IMR-90 (cell line): ENCODE measurements around the gene GRK5. TPM values are rescaled to one million over a fixed set of nuclear protein-coding genes. Genes with fewer than 3 reads are reported as not detected.

Source experiments
- ATAC-seq: fragments of 200-7000 bp; cut with Tn5 transposase; 2 replicates; pipeline ENCODE4 v1.9.1; 2020; ENCODE audit warnings: low read depth, mild to moderate bottlenecking, moderate library complexity
- BruUV-seq: library from RNA; stranded (reverse); fragments of 400-500 nt; replicated peaks from 2 replicates; lab custom pipeline; 2021; lab: Mats Ljungman, UMichigan
- CTCF ChIA-PET: fragments of 300-600 bp; formaldehyde crosslinking; extraction: SDS; loops from one replicate; lab custom pipeline; 2021; ENCODE audit warnings: antibody characterized with exemption; lab: Yijun Ruan, JAX
- POLR2A ChIA-PET: fragments of 300-600 bp; sonication (Branson Sonifier 250); formaldehyde crosslinking; loops from one replicate; lab custom pipeline; 2022; ENCODE audit warnings: antibody characterized with exemption; ENCODE audit not compliant: unreplicated experiment; lab: Charles Lee
- DNase-seq: peaks from one replicate; pipeline ENCODE4 v3.0.0; 2013
- H2AFZ ChIP-seq: replicated peaks from 2 replicates; pipeline ENCODE3; 2013; ENCODE audit warnings: low read length, mild to moderate bottlenecking; ENCODE audit not compliant: poor library complexity
- H2AK5ac ChIP-seq: 2 replicates; pipeline ENCODE4 v1.6.1; 2013; ENCODE audit warnings: low read depth, low read length, inconsistent platforms
- H2AK9ac ChIP-seq: replicated peaks from 2 replicates; pipeline ENCODE3; 2013; ENCODE audit warnings: mild to moderate bottlenecking, low read depth, low read length, moderate library complexity; ENCODE audit not compliant: poor library complexity
- H2BK120ac ChIP-seq: 2 replicates; pipeline ENCODE4 v1.6.1; 2013; ENCODE audit warnings: low read depth, low read length, inconsistent platforms
- H2BK15ac ChIP-seq: 3 replicates; pipeline ENCODE4 v1.6.1; 2013; ENCODE audit warnings: low read depth, low read length, inconsistent platforms
- H2BK20ac ChIP-seq: 2 replicates; pipeline ENCODE4 v1.6.1; 2013; ENCODE audit warnings: low read depth, mild to moderate bottlenecking, inconsistent platforms, low read length, moderate library complexity
- H2BK5ac ChIP-seq: 2 replicates; pipeline ENCODE4 v1.6.1; 2013; ENCODE audit warnings: mild to moderate bottlenecking, low read depth, low read length, inconsistent platforms; ENCODE audit not compliant: poor library complexity, severe bottlenecking
- H3K14ac ChIP-seq: replicated peaks from 2 replicates; pipeline ENCODE4 v1.6.1; 2013; ENCODE audit warnings: low read depth, low read length, inconsistent platforms
- H3K18ac ChIP-seq: 2 replicates; pipeline ENCODE4 v1.6.1; 2013; ENCODE audit warnings: low read depth, low read length, control low read depth
- H3K23ac ChIP-seq: 2 replicates; pipeline ENCODE4 v1.6.1; 2013; ENCODE audit warnings: low read depth, low read length, inconsistent platforms
- H3K27ac ChIP-seq: 2 replicates; pipeline ENCODE4 v1.5.1; 2013; ENCODE audit warnings: mild to moderate bottlenecking, control low read depth, low read length; ENCODE audit not compliant: insufficient read depth
- H3K27me3 ChIP-seq: 2 replicates; pipeline ENCODE4 v1.6.1; 2013; ENCODE audit warnings: low read length; ENCODE audit not compliant: control insufficient read depth, insufficient read depth
- H3K36me3 ChIP-seq: 2 replicates; pipeline ENCODE4 v1.6.1; 2013; ENCODE audit warnings: low read length, mixed read lengths; ENCODE audit not compliant: control insufficient read depth, insufficient read depth
- H3K4ac ChIP-seq: 2 replicates; pipeline ENCODE4 v1.6.1; 2013; ENCODE audit warnings: low read depth, low read length, inconsistent platforms
- H3K4me1 ChIP-seq: 2 replicates; pipeline ENCODE4 v1.6.1; 2013; ENCODE audit warnings: low read length, mixed read lengths; ENCODE audit not compliant: control insufficient read depth, insufficient read depth
- H3K4me2 ChIP-seq: 2 replicates; pipeline ENCODE4 v1.6.1; 2013; ENCODE audit warnings: low read depth, mild to moderate bottlenecking, control low read depth, low read length, moderate library complexity
- H3K4me3 ChIP-seq: 2 replicates; pipeline ENCODE4 v1.5.1; 2013; ENCODE audit warnings: low read depth, mild to moderate bottlenecking, control low read depth, low read length, moderate library complexity; ENCODE audit not compliant: insufficient read depth
- H3K56ac ChIP-seq: 2 replicates; pipeline ENCODE4 v1.6.1; 2013; ENCODE audit warnings: low read length, inconsistent platforms; ENCODE audit not compliant: insufficient read depth; ENCODE audit errors: extremely low read depth
- H3K79me1 ChIP-seq, 2 experiments: 2 replicates each; pipeline ENCODE4 v1.6.1; 2013; ENCODE audit warnings: low read length in 2 of 2, inconsistent platforms in 1 of 2, low read depth in 1 of 2
- H3K9ac ChIP-seq: 2 replicates; pipeline ENCODE4 v1.6.1; 2013; ENCODE audit warnings: low read depth, low read length, control low read depth
- H3K9me1 ChIP-seq: 2 replicates; pipeline ENCODE4 v1.6.1; 2013; ENCODE audit warnings: low read length, inconsistent platforms; ENCODE audit not compliant: insufficient read depth
- H3K9me3 ChIP-seq: 2 replicates; pipeline ENCODE4 v1.6.1; 2013; ENCODE audit warnings: low read length; ENCODE audit not compliant: control insufficient read depth, insufficient read depth
- H4K20me1 ChIP-seq: 2 replicates; pipeline ENCODE4 v1.6.1; 2013; ENCODE audit warnings: low read length, inconsistent platforms; ENCODE audit not compliant: insufficient read depth
- H4K5ac ChIP-seq: 2 replicates; pipeline ENCODE4 v1.6.1; 2013; ENCODE audit warnings: mild to moderate bottlenecking, low read depth, low read length, control low read depth
- H4K8ac ChIP-seq, 2 experiments: 2 replicates each; pipeline ENCODE4 v1.6.1; 2013; ENCODE audit warnings: low read depth in 2 of 2, low read length in 2 of 2, control low read depth in 1 of 2, inconsistent platforms in 1 of 2
- H4K91ac ChIP-seq: 2 replicates; pipeline ENCODE4 v1.6.1; 2013; ENCODE audit warnings: low read depth, low read length, inconsistent platforms; ENCODE audit not compliant: insufficient read depth
- CEBPB ChIP-seq: IDR thresholded peaks from 2 replicates; pipeline ENCODE4 v1.6.1; 2012; ENCODE audit warnings: low read depth, low read length, improper control_type of control experiment
- CTCF ChIP-seq: conservative IDR thresholded peaks from 2 replicates; pipeline ENCODE4 v1.5.1; 2012; ENCODE audit warnings: mild to moderate bottlenecking, low read depth, low read length, improper control_type of control experiment
- FOS ChIP-seq: fragments of 150-350 bp; IDR thresholded peaks from 2 replicates; pipeline ENCODE4 v1.6.1; 2016; ENCODE audit warnings: low read depth, low read length
- POLR2A ChIP-seq: IDR thresholded peaks from 2 replicates; pipeline ENCODE4 v1.6.1; 2012; ENCODE audit warnings: mild to moderate bottlenecking, low read depth, low read length
- RFX5 ChIP-seq: IDR thresholded peaks from 2 replicates; pipeline ENCODE4 v1.8.0; 2012; ENCODE audit warnings: low read depth, mild to moderate bottlenecking, low read length, moderate library complexity
- SMC3 ChIP-seq: fragments of 150-350 bp; IDR thresholded peaks from 2 replicates; pipeline ENCODE4 v1.6.1; 2016; ENCODE audit warnings: low read depth, mild to moderate bottlenecking, antibody characterized with exemption, low read length, moderate library complexity
- WGBS, 2 experiments: methylation state at CpG; one replicate each; pipeline versions ENCODE4 v1.1.5 to v1.1.7; 2013; ENCODE audit warnings: missing lambda C conversion rate in 2 of 2; ENCODE audit not compliant: insufficient read length in 1 of 2; ENCODE audit errors: extremely low coverage in 2 of 2; 5-methylcytosine and 5-hydroxymethylcytosine counted together
- dilution Hi-C: fragments of 300-500 bp; cut with HindIII; formaldehyde crosslinking; loops from one replicate; pipeline ENCODE4 v1.14.3; 2018; ENCODE audit warnings: low sequenced_read_pairs; ENCODE audit not compliant: unreplicated experiment
- in situ Hi-C: fragments of 300-500 bp; cut with MboI; formaldehyde crosslinking; loops from 3 replicates; pipeline ENCODE4 v1.14.3; 2019; ENCODE audit warnings: low sequenced_read_pairs, inconsistent platforms, mixed read lengths
- intact Hi-C: fragments of 100-400 bp; cut with micrococcal nuclease; formaldehyde crosslinking; loops from 2 replicates; pipeline ENCODE4 v1.10.0; 2022
- polyA plus RNA-seq, 3 experiments: library from polyadenylated mRNA; depleted of rRNA; stranded (reverse); fragments of >200 nt; gene quantifications; 2 replicates each; pipeline ENCODE4 v1.2.3, GENCODE V29; 2012; ENCODE audit warnings: low replicate concordance in 1 of 3
- total RNA-seq: library from RNA; depleted of rRNA; stranded (reverse); fragments of >200 nt; gene quantifications from 2 replicates; pipeline ENCODE4 v1.2.3, GENCODE V29; 2012

Gene GRK5
- total and polyA plus RNA-seq, 2 of the 4 experiments (the other 2 are of a cell fraction) = 12.9 to 16.3 TPM

- Histone ChIP-seq H3K14ac (peak overlapping the region; percentile 89), H2BK20ac (no peak overlapping the region), H3K4ac (peak overlapping the region; percentile 71; the same call in 1 of the 2 replicates), H3K56ac (peak overlapping the region; percentile 43; the same call in 1 of the 2 replicates), H4K20me1 (peaks cover 26% of the 10 kb centered on the region), H2AK5ac (no peak overlapping the region; the same call in 1 of the 2 replicates), H2BK5ac (peak overlapping the region; percentile 82), H3K9ac (peak overlapping the region; percentile 71), H3K27ac (peak overlapping the region; percentile 75; the same call in 1 of the 2 replicates), H4K91ac (peak overlapping the region; percentile 75; the same call in 1 of the 2 replicates), H2AK9ac (no peak overlapping the region), H3K18ac (peak overlapping the region; percentile 67), H3K79me1 (peaks cover 16 to 64% of the 10 kb centered on the region in 2 experiments), H2BK120ac (peak overlapping the region; percentile 75), H3K4me3 (no peak overlapping the region; the same call in 1 of the 2 replicates), H3K23ac (peak overlapping the region; percentile 85; the same call in 1 of the 2 replicates), H2BK15ac (peak overlapping the region; percentile 41; the same call in 1 of the 3 replicates), H4K8ac (peak overlapping the region; percentile 52 to 61; a peak in 3 of 4 replicates), H3K9me1 (peaks cover 6% of the 10 kb centered on the region), H3K27me3 (no peaks in the 10 kb centered on the region), H3K4me2 (peak overlapping the region; percentile 82), H3K4me1 (peaks cover 15% of the 10 kb centered on the region), H4K5ac (peak overlapping the region; percentile 66), H3K9me3 (no peaks in the 10 kb centered on the region), H2AFZ (no peak overlapping the region), H3K36me3 (peaks cover 20% of the 10 kb centered on the region)
- dilution Hi-C loops (no loop called here), in situ Hi-C loops (no loop called here), intact Hi-C loops (no loop called here)
- CTCF ChIA-PET = interaction anchor here (1.8 to 1.9 kb wide), 2 partner anchors 12 to 200 kb away, joined by 5 to 7 read pairs; no protein-coding TSS in a partner anchor
- DNase-seq (no peak), ATAC-seq (no peak)
- WGBS, 2 experiments = no CpG with 5 or more reads among the region's 2 CpGs
- TF ChIP-seq CTCF (no peak), RFX5 (no peak), SMC3 (no peak), POLR2A (no peak), FOS (no peak), CEBPB (no peak)
- POLR2A ChIA-PET = interaction anchor here (0.6 kb wide), 1 partner anchor 160 kb away, joined by 15 read pairs; no protein-coding TSS in a partner anchor
- BruUV-seq = no TSS peak
Observed at GRCh38 chr10:119210633-119211032, 3.3 kb downstream of the GRK5 start.
